COLO668 (cell line): Measurements from ENCODE around the gene ITGB3BP.
"Not testable (repeated sequence)": the region's sequence is repeated elsewhere in the genome, so short reads cannot be mapped to it uniquely, and the experiment has no call there.

Experiments used
- DNase-seq: peaks from one replicate; lab custom pipeline; 2025; ENCODE audit not compliant: unreplicated experiment; lab: John Stamatoyannopoulos, UW

ITGB3BP gene, protein sequence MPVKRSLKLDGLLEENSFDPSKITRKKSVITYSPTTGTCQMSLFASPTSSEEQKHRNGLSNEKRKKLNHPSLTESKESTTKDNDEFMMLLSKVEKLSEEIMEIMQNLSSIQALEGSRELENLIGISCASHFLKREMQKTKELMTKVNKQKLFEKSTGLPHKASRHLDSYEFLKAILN

DNA sequence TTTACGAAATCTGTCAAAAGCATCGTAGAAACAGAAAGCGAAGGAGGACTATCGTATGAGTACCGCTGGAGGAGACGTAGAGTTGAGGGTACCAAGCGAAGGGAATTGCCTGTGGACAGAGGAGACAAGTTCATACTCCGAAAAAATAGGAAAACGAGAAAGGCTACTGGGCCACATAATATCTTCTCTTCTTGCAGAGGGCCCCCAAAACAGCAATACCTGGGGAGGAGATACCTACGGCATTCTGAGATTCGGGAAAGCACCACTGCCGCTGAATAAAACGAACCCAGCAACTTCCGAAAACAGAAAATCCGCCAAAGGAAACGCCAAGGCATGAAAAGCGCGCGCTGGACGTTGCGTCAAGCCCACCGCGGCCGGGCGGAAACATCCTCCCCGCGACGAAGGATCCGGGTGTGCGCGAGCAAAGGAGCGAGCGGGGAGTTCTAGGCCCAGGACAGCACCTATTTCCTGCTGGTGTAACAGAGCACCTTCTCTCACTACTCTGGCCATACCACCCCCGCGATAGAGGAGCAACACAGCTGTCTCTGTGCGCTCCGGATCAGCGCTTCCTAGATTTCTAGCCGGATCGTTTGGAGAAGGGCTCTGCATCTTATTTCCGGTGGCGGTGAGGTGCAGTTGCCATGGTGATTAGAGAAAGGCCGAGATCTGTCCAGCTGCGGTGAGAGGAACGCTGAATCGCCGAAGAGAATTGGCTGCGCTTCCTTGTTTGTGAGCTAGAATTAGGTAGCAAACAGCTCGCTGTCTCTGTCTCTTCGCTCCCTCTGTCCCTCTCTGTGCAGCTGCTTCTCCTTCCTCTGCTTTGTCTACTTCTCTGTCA, at the start of gene ITGB3BP, which contains the start of gene EFCAB7:
TSS of gene ITGB3BP (minus strand) at position 335 of the 838 bp plus-strand sequence. CDS start at position 243, 92 bp downstream.
TSS of gene EFCAB7 (plus strand) at position 635 of the 838 bp plus-strand sequence. CDS start 2,048 bp downstream, outside the sequence.
- peak; percentile 98 for DNase-seq

DNA sequence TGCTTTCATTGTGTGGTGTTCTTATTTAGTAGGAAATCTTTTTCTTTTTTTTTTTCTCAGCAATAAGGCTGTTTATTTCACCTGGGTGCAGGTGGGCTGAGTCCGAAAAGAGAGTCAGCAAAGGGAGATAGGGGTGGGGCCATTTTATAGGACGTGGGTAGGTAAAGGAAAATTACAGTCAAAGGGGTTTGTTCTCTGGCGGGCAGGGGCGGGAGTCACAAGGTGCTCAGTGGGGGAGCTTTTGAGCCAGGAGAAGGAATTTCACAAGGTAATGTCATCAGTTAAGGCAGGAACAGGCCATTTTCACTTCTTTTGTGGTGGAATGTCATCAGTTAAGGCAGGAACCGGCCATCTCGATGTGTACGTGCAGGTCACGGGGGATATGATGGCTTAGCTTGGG, 49.7 kb upstream of the ITGB3BP start:
- not testable (repeated sequence) for DNase-seq

DNA sequence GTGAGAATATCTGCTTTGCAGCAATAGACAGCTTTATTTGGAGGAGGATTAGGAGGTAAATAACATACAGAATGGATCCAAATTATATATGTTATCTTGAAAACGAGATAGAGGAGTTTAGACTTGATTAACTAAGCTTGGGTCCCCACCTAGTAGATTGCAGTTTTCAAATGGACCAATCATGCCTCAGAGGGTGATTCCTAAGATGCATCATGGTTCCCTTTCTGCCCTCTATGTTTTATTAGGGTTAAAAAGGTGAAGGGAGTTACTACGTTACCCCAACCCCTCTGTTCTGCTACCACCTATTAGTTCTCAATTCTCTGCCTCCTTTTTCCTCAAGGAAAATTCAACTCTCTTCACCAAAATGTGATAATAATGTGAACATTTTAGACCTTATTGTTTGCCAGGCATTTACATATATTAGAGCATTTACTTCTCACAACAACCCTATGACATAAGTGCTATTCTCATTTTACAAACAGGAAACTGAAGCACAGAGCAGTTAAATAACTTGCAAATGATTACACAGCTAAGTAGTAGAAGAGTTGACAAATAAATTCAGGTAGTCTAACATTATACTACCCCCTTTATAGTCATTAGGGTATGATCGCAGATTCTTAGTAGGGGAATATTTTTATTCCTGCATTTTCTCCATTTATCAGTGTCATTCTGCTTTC, 46.8 kb upstream of the ITGB3BP start:
- DNase-seq = no peak

DNA sequence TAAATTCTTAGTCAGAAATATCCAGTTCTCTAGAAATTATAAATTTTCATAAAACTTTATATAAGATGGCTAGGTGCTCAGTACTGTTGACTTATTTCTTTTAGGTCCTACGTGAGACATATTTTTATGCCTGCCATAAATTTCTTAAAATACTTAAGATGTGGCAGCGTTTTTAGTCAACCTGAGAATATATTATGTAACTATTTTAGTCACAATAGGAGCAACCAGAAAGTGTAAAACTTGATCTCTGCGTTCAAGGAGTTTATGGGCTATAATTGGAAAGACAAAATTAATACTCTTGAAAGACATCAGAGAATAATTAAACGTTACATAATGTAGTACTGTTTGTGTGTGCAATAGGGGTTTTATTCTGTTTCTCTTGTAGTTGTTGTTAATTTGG, 46.0 kb upstream of the ITGB3BP start:
- DNase-seq = no peak

DNA sequence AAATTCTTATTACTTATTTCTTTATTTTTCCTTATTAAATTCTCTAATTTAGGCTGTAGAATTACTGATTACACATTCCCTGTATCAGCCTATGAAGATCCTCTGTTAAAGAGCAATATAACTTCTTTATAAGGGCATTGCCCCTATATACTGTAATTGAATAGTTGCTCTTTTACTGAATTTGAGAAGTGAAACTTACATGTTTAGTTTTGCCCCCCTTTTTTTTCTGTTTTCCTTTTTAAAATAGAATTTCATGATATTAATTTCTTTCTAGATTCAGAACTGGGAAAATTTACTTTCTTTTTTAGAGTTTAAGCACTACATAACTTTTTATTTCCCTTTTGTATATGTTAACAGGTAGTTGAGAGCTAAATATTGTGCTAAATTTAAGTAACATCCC, 40.7 kb upstream of the ITGB3BP start:
- DNase-seq = no peak

DNA sequence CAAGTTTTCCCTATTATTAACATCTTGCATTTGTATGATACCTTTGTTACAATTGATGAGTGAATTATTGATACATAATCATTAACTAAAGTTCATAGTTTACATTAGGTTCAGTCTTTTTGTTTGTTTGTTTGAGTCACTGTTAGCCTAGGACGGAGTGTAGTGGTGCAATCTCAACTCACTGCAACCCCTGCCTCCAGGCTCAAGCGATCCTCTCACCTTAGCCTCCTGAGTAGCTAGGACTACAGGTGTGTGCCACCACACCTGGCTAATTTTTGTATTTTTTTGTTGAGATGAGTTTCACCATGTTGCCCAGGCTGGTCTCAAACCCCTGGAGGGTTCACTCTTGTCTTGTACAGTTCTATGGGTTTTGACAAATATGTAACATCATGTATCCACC, 36.3 kb upstream of the ITGB3BP start:
- DNase-seq = no peak

DNA sequence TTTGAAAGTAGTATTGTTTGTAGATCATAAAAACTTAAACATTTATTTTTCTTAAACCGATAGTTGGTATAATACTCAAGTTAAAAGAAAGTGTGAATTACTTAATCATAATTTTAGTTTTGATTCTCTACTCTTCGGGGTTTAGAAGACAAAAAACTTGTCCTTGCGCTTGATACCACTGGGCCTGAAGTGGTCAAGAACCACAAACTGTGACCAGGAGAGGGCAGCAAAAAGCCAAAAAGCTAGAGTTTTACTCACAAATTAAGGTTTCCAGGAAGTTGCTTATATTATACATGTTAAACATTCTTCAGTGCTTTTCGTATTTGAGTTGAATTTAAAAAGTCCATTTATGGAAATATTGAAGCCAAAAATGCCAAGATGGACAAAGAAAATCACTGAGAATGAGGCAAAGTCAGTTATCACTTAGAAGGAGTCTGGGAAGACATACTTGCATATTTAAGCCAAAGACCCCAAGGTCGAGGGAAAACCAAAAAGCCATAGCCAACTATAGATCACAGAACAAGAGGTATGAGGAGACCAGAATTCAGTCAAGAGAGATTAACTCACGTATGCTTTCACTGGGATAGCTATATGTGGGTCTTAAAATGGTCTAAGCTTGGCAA, 34.5 kb upstream of the ITGB3BP start:
- DNase-seq = no peak

DNA sequence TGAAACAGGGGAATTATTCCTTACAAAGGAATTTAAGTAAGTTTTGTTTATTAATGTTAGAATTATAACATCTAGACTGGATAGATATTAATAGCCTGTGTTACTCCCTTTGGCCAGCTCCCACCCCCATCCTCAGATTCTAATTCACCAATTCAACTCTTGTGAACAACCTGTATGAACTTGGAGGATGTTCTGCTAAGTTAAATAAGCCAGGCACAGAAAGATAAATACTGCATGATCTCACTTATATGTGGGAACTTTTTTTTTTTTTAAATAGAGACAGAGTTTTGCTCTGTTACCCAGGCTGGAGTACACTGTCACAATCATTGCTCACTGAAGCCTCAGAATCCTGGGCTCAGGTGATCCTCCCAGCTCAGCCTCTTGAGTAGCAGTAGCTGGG, 32.5 kb upstream of the ITGB3BP start:
- no peak for DNase-seq

DNA sequence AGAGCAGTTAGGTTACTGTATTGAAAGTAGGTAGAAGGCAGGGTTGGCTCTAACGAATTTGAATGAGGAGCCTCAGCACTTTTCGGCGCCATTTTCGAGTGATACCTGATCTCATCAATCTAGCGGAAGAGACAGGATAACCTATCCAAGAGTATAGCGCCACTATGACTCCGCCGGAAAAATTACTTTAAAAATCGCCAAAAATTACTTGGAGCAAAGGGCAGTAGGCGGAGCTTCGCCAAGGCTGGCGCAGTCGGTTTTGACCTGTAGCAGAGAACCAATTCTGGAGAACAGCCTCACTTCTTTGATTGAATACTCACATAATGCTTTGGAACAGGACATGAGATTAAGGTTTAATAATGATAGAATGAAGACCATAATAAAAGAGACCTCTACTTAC, 25.9 kb upstream of the ITGB3BP start:
- no peak for DNase-seq

DNA sequence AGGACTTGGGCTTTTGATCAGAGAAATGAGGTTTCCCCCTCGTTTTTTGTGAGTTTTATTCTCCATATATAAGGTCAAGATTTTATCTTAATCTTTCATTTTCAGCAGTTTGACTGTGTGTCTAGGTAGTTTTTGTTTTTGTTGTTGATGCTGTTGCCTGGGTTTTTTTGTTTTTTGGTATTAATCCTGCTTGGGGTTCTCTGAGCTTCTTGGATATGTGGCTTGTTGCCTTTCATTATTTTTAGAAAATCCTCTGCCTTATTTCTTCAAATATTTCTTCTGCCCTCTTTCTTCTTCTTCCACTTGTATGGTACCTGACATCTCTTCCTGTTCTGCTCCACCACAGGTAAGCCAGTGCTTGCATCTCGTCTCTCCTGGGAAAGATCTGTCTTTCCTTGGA, 25.3 kb upstream of the ITGB3BP start:
- DNase-seq = no peak

DNA sequence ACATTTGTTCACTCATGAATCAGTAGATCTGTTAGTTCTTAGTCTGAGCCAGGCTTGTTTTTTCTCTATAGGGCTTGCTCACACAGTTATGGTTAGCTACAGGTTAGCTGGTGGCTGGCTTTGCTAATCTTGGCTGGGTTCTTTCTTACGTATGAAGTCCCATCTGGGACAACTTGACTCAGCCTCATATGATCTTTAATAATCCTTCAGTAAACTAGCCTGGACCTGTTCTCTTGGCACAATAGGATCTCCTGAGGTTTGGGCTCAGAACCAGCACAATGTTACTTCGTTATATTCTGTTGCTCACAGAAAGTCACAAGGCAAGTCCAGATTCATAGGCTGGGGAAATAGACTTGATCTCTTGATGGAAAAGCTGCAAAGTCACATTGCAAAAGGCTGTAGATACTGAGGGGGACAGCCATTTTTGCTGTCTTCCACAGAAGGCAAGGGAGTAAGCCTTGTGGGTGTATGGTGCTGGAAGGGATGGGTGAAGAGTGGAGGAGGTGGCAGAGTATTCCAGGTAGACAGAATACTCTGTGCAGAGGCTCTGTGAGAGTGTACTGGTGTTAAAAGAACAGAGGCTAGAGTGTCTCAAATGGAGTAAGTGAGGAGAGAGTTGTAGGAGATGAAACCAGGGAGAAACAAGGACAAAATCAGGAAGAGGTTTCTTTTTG, 24.7 kb upstream of the ITGB3BP start:
- DNase-seq = no peak

DNA sequence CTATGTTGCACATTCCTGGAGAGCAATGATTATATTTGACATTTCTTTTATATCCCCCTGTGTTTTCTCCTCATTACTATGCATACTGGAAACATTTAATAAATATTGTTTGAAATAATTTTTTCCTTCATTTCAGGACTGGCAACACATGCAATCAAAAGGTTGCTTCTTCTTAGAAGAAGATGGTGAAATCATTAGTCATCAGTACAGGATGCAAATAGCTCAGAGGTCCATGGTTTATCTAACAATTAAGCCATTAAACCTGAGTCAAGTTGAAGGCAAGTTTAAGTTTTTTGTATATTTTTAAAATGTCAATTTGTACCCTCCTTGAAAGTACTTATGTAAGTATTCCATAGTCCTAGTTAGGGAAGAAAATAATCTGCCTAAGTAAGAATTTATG, 22.8 kb upstream of the ITGB3BP start:
- no peak for DNase-seq

DNA sequence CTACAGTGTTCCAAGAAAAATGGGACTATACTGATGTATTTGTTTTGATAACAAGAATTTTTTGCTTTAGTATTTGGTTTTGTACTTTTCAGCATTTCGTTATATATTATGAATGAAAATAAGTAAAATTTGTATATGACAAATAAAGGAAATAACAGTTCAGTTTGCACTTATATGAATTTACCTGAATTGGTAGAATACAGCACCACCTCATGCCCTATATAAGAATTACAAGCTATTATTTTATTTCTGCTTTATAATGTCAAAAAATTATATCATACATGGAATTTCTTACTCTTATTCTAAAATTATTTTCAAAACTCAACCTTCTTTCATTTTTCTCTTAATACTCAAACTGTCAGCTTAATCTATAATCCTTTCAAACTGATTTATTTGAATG, 14.9 kb upstream of the ITGB3BP start:
- DNase-seq = no peak

DNA sequence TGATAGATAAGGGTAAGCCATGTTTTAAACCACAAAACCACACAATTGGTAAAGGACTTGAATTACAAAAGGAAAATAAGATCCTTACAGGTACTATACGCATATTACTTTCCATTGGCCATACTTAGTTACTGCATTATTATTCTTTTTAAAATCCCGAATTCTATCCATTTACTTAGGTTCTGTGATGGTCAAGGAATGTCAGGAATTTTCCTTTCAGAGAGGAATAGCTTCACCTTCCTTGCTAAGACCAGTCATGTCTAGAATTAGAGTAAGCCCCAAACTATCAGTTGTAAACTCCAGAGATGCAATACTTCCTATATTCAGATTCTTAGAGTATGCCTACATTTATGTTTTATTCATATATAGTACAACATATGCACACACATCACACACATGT, 14.0 kb upstream of the ITGB3BP start:
- DNase-seq = no peak

DNA sequence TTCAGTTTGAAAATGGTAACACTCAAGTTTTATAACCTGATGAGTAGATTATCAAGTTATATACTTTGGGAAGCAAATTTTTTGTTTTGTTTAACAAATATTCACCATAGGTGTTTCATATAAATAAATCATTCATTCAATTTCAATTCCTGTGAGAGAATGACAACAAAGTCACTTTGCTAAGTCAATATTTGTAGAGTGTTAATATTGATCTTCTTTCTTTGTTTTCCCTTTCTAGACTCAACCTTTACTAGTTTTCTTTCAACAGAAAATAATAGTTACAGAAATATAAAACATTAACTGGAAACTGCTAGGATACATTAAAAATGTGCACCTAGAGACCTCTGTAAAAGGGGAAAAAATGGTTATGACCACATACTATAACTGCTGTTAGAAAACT, 11.4 kb upstream of the ITGB3BP start:
- no peak for DNase-seq

DNA sequence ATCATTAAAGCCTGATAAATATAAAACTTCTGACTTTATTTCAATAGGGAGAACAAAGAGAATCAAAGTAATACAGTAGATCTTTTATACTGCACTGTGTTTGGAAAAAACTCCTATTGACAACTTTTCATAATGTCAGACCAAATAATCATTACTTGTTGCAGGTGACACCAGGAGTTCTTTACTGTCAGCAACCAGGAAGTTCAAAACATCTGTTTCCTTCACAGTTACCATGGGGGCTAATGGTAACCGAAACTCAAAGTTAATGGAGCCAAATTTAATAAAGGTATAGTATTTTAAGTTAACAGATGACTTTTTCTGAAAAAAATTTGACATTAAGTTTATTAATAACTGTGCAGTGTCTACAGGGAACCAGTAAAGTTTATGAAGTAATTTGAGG, 10.9 kb upstream of the ITGB3BP start:
- DNase-seq = no peak

DNA sequence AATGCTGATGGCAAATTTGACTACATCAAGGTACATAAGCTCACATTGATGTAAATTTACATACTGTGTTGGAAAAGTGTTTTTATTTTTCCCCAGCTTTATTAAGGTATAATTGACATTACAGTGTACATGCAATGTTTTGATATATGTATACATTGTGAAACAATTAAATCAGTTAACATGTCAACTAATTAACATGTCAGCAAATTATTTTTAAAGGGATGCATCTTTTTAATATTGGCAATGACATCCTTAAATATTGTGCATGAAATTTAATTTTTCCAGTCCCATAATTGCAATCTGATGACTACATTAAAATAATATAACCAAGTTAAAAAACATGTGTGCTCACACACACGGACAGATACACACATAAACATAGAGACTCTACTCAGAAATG, 9.7 kb upstream of the ITGB3BP start:
- DNase-seq = no peak

DNA sequence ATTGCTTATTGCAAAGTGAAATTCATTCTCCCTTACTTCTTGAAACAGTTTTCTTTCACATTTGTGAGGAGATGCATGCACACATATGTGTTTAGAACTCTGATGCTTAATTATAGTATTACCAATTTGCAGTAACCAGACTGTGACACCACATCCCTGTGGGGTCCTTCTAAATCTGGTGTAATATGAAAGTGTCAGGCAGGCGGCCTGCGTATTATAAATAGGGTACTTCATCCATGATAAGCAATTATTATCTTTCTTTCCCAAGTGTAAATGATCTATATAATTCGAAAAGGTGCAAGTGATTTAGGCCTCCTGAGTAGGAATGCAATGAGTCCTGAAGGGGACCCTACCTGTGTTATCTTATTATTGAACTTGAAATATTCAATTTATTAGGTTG, 1.2 kb upstream of the ITGB3BP start:
- peak; percentile 26 for DNase-seq

DNA sequence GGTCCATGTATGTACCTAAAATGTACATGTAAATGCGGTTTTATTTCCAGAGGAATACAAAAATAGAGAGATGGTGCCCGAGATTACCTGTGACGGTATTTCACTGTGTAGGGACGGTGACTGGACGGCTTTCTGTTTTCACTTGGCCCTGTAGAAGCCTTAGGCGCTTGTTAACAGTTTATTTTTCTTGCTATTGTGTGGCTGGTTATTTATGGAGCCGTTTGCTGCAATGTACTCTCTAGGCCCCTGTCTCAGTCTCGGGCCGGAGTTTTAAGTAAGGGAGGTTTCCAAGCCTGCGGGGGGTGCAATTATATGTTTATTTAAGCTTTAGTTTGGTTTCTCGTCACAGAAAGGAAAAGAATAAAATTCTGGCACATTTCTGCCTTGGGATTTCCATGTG, 713 bp upstream of the ITGB3BP start:
- peak; percentile 62 for DNase-seq

DNA sequence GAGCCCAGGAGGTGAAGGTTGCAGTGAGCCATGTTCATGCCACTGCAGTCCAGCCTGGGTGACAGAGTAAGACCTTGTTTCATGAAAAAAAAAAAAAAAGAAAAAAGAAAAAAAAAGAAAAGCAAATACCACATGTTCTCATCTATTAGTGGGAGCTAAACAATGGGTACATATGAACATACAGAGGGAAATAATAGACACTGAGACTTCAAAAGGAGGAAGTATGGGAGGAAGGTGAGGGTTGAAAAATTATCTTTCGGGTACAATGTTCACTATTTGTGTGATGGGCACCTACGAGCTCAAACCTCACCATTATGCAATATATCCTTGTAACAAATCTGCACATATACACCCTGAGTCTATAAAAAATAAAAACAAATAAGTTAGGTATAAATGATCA, 6.4 kb downstream of the ITGB3BP start:
- DNase-seq = no peak

DNA sequence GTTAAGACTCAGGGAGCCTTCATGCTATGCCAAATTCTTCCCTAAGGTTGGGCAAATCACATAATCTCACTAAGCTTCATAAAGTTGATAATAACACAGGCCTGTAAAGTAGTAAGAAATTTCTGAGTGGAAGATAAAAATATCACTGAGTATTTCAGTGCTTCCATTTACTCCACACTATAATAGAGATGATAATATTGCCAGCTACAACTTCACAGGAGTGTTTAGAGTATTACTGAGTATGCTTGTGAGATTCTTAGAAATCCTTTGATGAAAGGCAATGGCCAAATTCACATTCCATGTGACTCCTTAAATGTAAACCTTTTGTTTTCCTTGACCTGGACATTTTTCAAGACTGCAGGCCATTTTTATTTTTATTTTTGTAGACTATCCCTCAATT, 10.4 kb downstream of the ITGB3BP start:
- no peak for DNase-seq
